ENCODE measurements around the gene ANXA5. TPM values are rescaled to one million over a fixed set of nuclear protein-coding genes. Genes with fewer than 3 reads are reported as not detected.

The ANXA5 gene
- total RNA-seq, 1 experiment from 2014 or later: 222 TPM

- Histone ChIP-seq H3K36me3 (ENCODE audit: control insufficient read depth, insufficient read depth, low read length) (no peaks in the 10 kb centered on the region), H3K4me3 (ENCODE audit: low read depth in 2 of 2, low read length in 2 of 2) (no peak overlapping the region), H3K4me1 (ENCODE audit: control insufficient read depth, insufficient read depth, low read length) (no peaks in the 10 kb centered on the region), H3K27ac (ENCODE audit: low read length) (no peak overlapping the region), H3K27me3 (ENCODE audit: control insufficient read depth, insufficient read depth, low read length) (no peaks in the 10 kb centered on the region), H3K9me3 (ENCODE audit: control insufficient read depth, insufficient read depth, low read depth, low read length) (no peaks in the 10 kb centered on the region)
- BruUV-seq (replicated peaks): no TSS peak
- intact Hi-C loops (cut with micrococcal nuclease; ENCODE audit: unreplicated experiment) (no loop called here), in situ Hi-C loops (cut with HindIII; ENCODE audit: low pct_unique_long_range_greater_than_20kb, low sequenced_read_pairs) (no loop called here)
- ATAC-seq (no peak), DNase-seq (ENCODE audit: low read depth, low spot score) (no peak)
- TF ChIP-seq REST (IDR thresholded peaks at IDR 0.05; ENCODE audit: insufficient read depth in 1 of 2, low read depth in 2 of 2, low read length in 1 of 2) (no peak), TCF7L2 (IDR thresholded peaks at IDR 0.05; ENCODE audit: low read depth, low read length) (no peak)
- ChIA-PET POLR2A (no interaction called here), CTCF (no interaction called here)
These were observed 45.0 kb upstream of the ANXA5 start for GRCh38 chr4:121741751-121742150.

- Histone ChIP-seq H3K9me3 (ENCODE audit: control insufficient read depth, insufficient read depth, low read depth, low read length) (no peaks in the 10 kb centered on the region), H3K27ac (ENCODE audit: low read length) (no peak overlapping the region), H3K4me3 (ENCODE audit: low read depth in 2 of 2, low read length in 2 of 2) (no peak overlapping the region), H3K4me1 (ENCODE audit: control insufficient read depth, insufficient read depth, low read length) (no peaks in the 10 kb centered on the region), H3K36me3 (ENCODE audit: control insufficient read depth, insufficient read depth, low read length) (no peaks in the 10 kb centered on the region), H3K27me3 (ENCODE audit: control insufficient read depth, insufficient read depth, low read length) (no peaks in the 10 kb centered on the region)
- no TSS peak for BruUV-seq (replicated peaks)
- no peak for ATAC-seq
- in situ Hi-C loops (cut with HindIII; ENCODE audit: low pct_unique_long_range_greater_than_20kb, low sequenced_read_pairs): no loop called here
- CTCF ChIA-PET: no interaction called here
- no peak for TF ChIP-seq REST (IDR thresholded peaks at IDR 0.05; ENCODE audit: insufficient read depth in 1 of 2, low read depth in 2 of 2, low read length in 1 of 2)
- TF ChIP-seq SIN3A (IDR thresholded peaks at IDR 0.05; ENCODE audit: borderline replicate concordance, insufficient read depth, low read depth, low read length): no peak
- TF ChIP-seq CTCF (IDR thresholded peaks at IDR 0.05): no peak
- TF ChIP-seq POLR2AphosphoS5 (IDR thresholded peaks at IDR 0.05; ENCODE audit: low read depth, low read length): no peak
- no peak for TF ChIP-seq TCF7L2 (IDR thresholded peaks at IDR 0.05; ENCODE audit: low read depth, low read length)
- POLR2A ChIA-PET: no interaction called here
- intact Hi-C loops (cut with micrococcal nuclease; ENCODE audit: unreplicated experiment): no loop called here
- no peak for DNase-seq (ENCODE audit: low read depth, low spot score)
These were observed 44.1 kb upstream of the ANXA5 start for GRCh38 chr4:121740796-121741409.
